ENCODE measurements around the gene OPRM1. TPM values are rescaled to one million over a fixed set of nuclear protein-coding genes. Genes with fewer than 3 reads are reported as not detected.

The OPRM1 gene
- total RNA-seq, 1 experiment from 2014 or later = not detected

DNA sequence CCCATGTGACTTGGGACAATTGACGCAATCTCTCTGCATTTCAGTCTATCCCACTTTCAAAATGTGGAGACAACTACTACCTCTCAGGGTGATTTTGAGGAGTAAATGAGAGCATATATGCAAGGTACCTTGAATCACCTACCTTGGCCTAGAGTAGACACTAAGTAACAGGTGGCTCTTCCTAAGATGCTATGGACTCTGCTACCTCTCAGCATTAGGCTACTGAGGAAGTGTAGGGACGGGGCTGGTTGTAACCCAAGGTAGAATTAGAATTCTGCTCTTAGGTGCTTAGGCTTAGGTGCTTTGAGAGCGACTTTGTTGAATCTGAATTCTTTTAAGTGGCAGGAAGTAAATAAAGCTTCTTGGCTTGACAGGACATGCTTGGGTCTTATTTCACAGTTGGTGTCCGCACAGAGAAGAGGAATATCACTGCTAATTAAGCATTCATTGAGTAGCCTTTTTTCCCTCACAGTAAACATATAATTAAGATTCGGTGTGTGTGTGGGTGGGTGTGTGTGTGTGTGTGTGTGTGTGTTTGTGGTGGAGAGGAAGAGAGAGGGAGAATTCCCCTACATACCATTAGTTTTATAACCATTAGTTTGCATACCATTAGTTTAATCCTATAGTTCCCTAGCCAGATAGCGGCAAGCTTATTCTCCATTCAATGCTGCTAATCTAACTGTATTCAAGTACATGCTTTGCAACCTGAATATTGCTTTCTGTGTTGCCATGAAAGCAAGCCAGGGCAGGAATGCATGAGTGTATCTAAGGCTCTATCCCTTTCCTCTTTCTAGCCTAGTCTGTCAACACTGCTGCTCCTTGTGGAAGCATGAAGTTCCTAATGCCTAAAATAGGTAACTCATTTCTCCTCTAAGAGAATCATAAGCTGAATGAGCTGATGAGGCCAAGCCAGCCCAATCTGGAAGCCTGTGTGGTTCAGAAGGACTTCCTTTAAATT is 205.0 kb downstream of the OPRM1 start:
- Histone ChIP-seq H3K4me1 (ENCODE audit: control insufficient read depth, insufficient read depth, low read length) (no peaks in the 10 kb centered on the region), H3K27me3 (ENCODE audit: control insufficient read depth, insufficient read depth, low read length) (no peaks in the 10 kb centered on the region), H3K4me3 (ENCODE audit: low read depth in 2 of 2, low read length in 2 of 2) (no peak overlapping the region), H3K36me3 (ENCODE audit: control insufficient read depth, insufficient read depth, low read length) (no peaks in the 10 kb centered on the region), H3K9me3 (ENCODE audit: control insufficient read depth, insufficient read depth, low read depth, low read length) (no peaks in the 10 kb centered on the region), H3K27ac (ENCODE audit: low read length) (no peak overlapping the region)
- no peak for ATAC-seq
- ChIA-PET POLR2A (no interaction called here), CTCF (no interaction called here)
- no TSS peak for BruUV-seq (replicated peaks)
- no peak for TF ChIP-seq REST (IDR thresholded peaks at IDR 0.05; ENCODE audit: insufficient read depth in 1 of 2, low read depth in 2 of 2, low read length in 1 of 2)
- TF ChIP-seq, protein P1, sequence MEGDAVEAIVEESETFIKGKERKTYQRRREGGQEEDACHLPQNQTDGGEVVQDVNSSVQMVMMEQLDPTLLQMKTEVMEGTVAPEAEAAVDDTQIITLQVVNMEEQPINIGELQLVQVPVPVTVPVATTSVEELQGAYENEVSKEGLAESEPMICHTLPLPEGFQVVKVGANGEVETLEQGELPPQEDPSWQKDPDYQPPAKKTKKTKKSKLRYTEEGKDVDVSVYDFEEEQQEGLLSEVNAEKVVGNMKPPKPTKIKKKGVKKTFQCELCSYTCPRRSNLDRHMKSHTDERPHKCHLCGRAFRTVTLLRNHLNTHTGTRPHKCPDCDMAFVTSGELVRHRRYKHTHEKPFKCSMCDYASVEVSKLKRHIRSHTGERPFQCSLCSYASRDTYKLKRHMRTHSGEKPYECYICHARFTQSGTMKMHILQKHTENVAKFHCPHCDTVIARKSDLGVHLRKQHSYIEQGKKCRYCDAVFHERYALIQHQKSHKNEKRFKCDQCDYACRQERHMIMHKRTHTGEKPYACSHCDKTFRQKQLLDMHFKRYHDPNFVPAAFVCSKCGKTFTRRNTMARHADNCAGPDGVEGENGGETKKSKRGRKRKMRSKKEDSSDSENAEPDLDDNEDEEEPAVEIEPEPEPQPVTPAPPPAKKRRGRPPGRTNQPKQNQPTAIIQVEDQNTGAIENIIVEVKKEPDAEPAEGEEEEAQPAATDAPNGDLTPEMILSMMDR (IDR thresholded peaks at IDR 0.05) = no peak
- no peak for TF ChIP-seq TCF7L2 (IDR thresholded peaks at IDR 0.05; ENCODE audit: low read depth, low read length)
- no peak for TF ChIP-seq SIN3A (IDR thresholded peaks at IDR 0.05; ENCODE audit: borderline replicate concordance, insufficient read depth, low read depth, low read length)
- no peak for TF ChIP-seq POLR2AphosphoS5 (IDR thresholded peaks at IDR 0.05; ENCODE audit: low read depth, low read length)
- DNase-seq (ENCODE audit: low read depth, low spot score) = no peak
- intact Hi-C loops (cut with micrococcal nuclease; ENCODE audit: unreplicated experiment) = no loop called here
- in situ Hi-C loops (cut with HindIII; ENCODE audit: low pct_unique_long_range_greater_than_20kb, low sequenced_read_pairs) = no loop called here

- intact Hi-C loops (cut with micrococcal nuclease; ENCODE audit: unreplicated experiment) = no loop called here
- ChIA-PET CTCF (no interaction called here), POLR2A (no interaction called here)
These were observed 206.5 kb downstream of the OPRM1 start for GRCh38 chr6:154245506-154245905.

More at GRCh38 chr6:154245506-154245905, 206.5 kb downstream of the OPRM1 start:
- DNase-seq (ENCODE audit: low read depth, low spot score) = no peak
- Histone ChIP-seq H3K4me3 (ENCODE audit: low read depth in 2 of 2, low read length in 2 of 2) (no peak overlapping the region), H3K9me3 (ENCODE audit: control insufficient read depth, insufficient read depth, low read depth, low read length) (no peaks in the 10 kb centered on the region), H3K4me1 (ENCODE audit: control insufficient read depth, insufficient read depth, low read length) (no peaks in the 10 kb centered on the region), H3K27me3 (ENCODE audit: control insufficient read depth, insufficient read depth, low read length) (no peaks in the 10 kb centered on the region), H3K27ac (ENCODE audit: low read length) (no peak overlapping the region), H3K36me3 (ENCODE audit: control insufficient read depth, insufficient read depth, low read length) (no peaks in the 10 kb centered on the region)
- no TSS peak for BruUV-seq (replicated peaks)
- TF ChIP-seq TCF7L2 (IDR thresholded peaks at IDR 0.05; ENCODE audit: low read depth, low read length) = no peak
- TF ChIP-seq SIN3A (IDR thresholded peaks at IDR 0.05; ENCODE audit: borderline replicate concordance, insufficient read depth, low read depth, low read length) = no peak
- no peak for TF ChIP-seq REST (IDR thresholded peaks at IDR 0.05; ENCODE audit: insufficient read depth in 1 of 2, low read depth in 2 of 2, low read length in 1 of 2)
- ATAC-seq = no peak
- in situ Hi-C loops (cut with HindIII; ENCODE audit: low pct_unique_long_range_greater_than_20kb, low sequenced_read_pairs) = no loop called here
